Stomach (tissue), 4 donors: ENCODE results near the gene PNPLA5.

Source experiments
- CTCF ChIP-seq, 7 experiments: fragments of 450-650 bp in 4 of 7; fragments of 200-600 bp in 3 of 7; sonication (generic) in 3 of 7; IDR thresholded peaks; one replicate each; pipeline ENCODE4 v1.5.1; 2016 to 2019; ENCODE audit warnings: antibody characterized with exemption in 7 of 7, control low read depth in 2 of 7, mild to moderate bottlenecking in 1 of 7
- EP300 ChIP-seq: sonication (generic); formaldehyde crosslinking; IDR thresholded peaks from one replicate; pipeline ENCODE4 v1.6.1; 2017; ENCODE audit warnings: antibody characterized with exemption

- TF ChIP-seq CTCF (IDR thresholded peaks at IDR 0.05) = no peak
- TF ChIP-seq EP300 = no peak
These were observed 34.5 kb upstream of the PNPLA5 start for GRCh38 chr22:43926349-43926710.
